ENCODE results near the gene ZHX3.

ZHX3 gene

DNA sequence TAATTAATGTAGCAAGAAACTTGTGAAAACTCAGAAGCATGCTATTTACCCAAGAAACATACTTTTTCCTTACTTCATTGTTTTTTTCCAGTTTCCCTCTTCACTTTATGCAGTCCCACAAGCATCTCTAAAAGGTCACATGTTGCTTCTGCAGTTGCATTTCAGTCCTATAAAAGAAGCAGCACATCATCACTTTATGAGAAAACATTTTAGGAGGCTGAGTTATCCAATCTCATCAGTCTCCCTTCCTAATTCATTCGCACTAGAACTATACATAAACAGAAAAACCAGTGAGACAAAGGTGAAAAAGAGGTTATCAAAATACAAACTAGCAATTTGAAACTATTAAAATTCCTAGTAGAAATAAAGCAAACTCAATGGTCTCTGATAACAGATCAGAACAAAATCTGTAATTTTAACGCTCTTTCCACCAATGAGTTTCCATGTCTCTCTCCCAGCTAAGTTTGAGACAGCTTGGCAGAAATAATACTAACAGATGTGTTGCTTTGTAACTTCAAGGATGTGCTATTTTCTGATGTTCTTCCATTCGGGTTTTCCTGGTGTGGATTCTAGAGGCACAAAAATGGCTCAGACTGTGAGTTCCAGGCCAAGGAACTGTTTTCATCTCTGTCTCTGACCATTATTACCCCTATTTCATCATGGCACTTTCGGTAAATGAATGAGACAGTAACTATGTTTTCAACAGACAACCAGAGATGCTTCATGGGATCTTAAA is 48.4 kb downstream of the ZHX3 start:
- no peaks in the 10 kb centered on the region for H3K27me3 ChIP-seq (replicated peaks in 2 of 5; ENCODE audit: control insufficient read depth in 4 of 5, insufficient read depth in 5 of 5, low read length in 4 of 5)
- DNase-seq: no peak
- no peak overlapping the region for H3K4me3 ChIP-seq (ENCODE audit: control insufficient read depth in 1 of 7, extremely low read depth in 1 of 7, insufficient read depth in 4 of 7, low read depth in 2 of 7, low read length in 6 of 7)
- H3K4me1 ChIP-seq (ENCODE audit: control extremely low read depth in 1 of 4, control insufficient read depth in 4 of 4, insufficient read depth in 4 of 4, low read length in 3 of 4): no peaks in the 10 kb centered on the region
- H3K9me3 ChIP-seq (ENCODE audit: control extremely low read depth in 1 of 5, control insufficient read depth in 4 of 5, insufficient read depth in 2 of 5, low read depth in 1 of 5, low read length in 4 of 5): no peaks in the 10 kb centered on the region
- ChIA-PET POLR2A (no interaction called here), CTCF (interaction anchor here (0.7 kb wide), 1 partner anchor 489 kb away, joined by 3 read pairs; no protein-coding TSS in a partner anchor)
- WGBS (ENCODE audit: insufficient coverage): 100% methylated on average over 2 of the region's 4 CpGs
- H3K27ac ChIP-seq (ENCODE audit: insufficient read depth in 1 of 2, low read depth in 1 of 2, low read length in 2 of 2, poor library complexity in 1 of 2, severe bottlenecking in 2 of 2): no peak overlapping the region
- peaks cover 0 to 9% (median 0%) of the 10 kb centered on the region in 4 experiments for H3K36me3 ChIP-seq (ENCODE audit: control insufficient read depth in 4 of 4, insufficient read depth in 4 of 4, low read length in 3 of 4)

DNA sequence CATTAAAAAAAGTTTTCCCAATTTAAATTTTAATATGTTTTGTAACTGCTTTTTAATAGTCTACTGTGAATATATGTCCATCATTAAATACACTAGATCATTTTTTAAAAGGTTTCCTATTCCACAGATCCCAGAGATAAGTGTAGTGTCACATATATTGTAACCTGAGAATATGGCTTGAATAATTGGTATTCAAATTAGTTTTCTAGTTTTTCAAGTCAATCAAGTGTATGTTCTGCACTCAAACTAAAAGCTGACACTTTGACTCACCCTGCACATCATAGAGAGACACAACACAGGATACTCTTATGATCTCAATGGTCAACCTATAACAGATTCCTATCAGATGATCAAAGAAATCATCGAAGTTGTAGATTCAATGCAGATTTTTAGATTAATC is 49.1 kb downstream of the ZHX3 start:
- no peaks in the 10 kb centered on the region for H3K27me3 ChIP-seq (replicated peaks in 2 of 5; ENCODE audit: control insufficient read depth in 4 of 5, insufficient read depth in 5 of 5, low read length in 4 of 5)
- no peak overlapping the region for H3K4me3 ChIP-seq (ENCODE audit: control insufficient read depth in 1 of 7, extremely low read depth in 1 of 7, insufficient read depth in 4 of 7, low read depth in 2 of 7, low read length in 6 of 7)
- H3K4me1 ChIP-seq (ENCODE audit: control extremely low read depth in 1 of 4, control insufficient read depth in 4 of 4, insufficient read depth in 4 of 4, low read length in 3 of 4): no peaks in the 10 kb centered on the region
- no peak for DNase-seq
- ChIA-PET CTCF (interaction anchor here (0.7 kb wide), 1 partner anchor 488 kb away, joined by 3 read pairs; no protein-coding TSS in a partner anchor), POLR2A (no interaction called here)
- no peak overlapping the region for H3K27ac ChIP-seq (ENCODE audit: insufficient read depth in 1 of 2, low read depth in 1 of 2, low read length in 2 of 2, poor library complexity in 1 of 2, severe bottlenecking in 2 of 2)
- H3K9me3 ChIP-seq (ENCODE audit: control extremely low read depth in 1 of 5, control insufficient read depth in 4 of 5, insufficient read depth in 2 of 5, low read depth in 1 of 5, low read length in 4 of 5): no peaks in the 10 kb centered on the region
- no CpG with 5 or more reads among the region's 1 CpG for WGBS (ENCODE audit: insufficient coverage)
- peaks cover 0 to 9% (median 0%) of the 10 kb centered on the region in 4 experiments for H3K36me3 ChIP-seq (ENCODE audit: control insufficient read depth in 4 of 4, insufficient read depth in 4 of 4, low read length in 3 of 4)

DNA sequence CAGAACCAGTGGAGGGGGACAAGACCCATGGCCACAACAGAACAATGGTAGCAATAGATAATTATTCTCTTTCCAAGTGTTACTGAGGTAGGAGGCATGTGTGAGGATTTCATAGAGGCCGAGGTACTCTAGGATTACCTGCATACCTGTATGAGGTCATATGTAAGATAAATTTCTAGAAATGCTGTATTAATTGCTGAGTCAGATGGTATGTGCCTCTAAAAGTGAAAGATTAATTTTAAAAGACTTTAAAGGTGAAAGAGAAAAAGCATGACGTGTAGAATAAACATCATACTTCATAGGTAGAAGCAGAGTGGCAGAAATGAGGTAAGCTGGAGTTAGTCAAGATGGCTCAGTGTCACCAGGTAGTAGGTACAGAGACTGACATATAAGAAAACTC is 51.6 kb downstream of the ZHX3 start:
- 100% methylated on average over 1 of the region's 2 CpGs for WGBS (ENCODE audit: insufficient coverage)
- Histone ChIP-seq H3K9me3 (ENCODE audit: control extremely low read depth in 1 of 5, control insufficient read depth in 4 of 5, insufficient read depth in 2 of 5, low read depth in 1 of 5, low read length in 4 of 5) (no peaks in the 10 kb centered on the region), H3K27me3 (replicated peaks in 2 of 5; ENCODE audit: control insufficient read depth in 4 of 5, insufficient read depth in 5 of 5, low read length in 4 of 5) (no peaks in the 10 kb centered on the region), H3K4me3 (ENCODE audit: control insufficient read depth in 1 of 7, extremely low read depth in 1 of 7, insufficient read depth in 4 of 7, low read depth in 2 of 7, low read length in 6 of 7) (no peak overlapping the region), H3K36me3 (ENCODE audit: control insufficient read depth in 4 of 4, insufficient read depth in 4 of 4, low read length in 3 of 4) (peaks cover 0 to 9% (median 0%) of the 10 kb centered on the region in 4 experiments), H3K27ac (ENCODE audit: insufficient read depth in 1 of 2, low read depth in 1 of 2, low read length in 2 of 2, poor library complexity in 1 of 2, severe bottlenecking in 2 of 2) (no peak overlapping the region), H3K4me1 (ENCODE audit: control extremely low read depth in 1 of 4, control insufficient read depth in 4 of 4, insufficient read depth in 4 of 4, low read length in 3 of 4) (no peaks in the 10 kb centered on the region)
- CTCF ChIA-PET: no interaction called here
- no peak for DNase-seq
- POLR2A ChIA-PET: no interaction called here

DNA sequence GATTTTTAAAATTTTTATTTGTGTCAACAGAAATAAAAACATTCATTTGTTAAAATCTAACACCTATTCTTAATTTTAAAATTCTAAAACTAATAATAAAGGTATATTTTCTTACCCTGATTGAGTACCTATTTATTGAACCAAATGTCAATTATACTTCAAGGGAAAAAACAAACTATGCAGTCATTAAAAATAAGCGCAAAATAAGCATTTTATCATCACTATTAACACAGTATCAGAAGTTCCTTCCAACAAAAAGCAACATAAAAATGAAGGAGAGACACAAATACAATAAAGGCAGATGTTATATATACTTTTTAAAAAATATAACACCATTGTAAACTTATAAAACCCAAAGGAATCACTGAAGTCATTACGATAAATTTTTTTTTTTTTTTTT is 52.7 kb downstream of the ZHX3 start:
- no peak for DNase-seq
- H3K4me1 ChIP-seq (ENCODE audit: control extremely low read depth in 1 of 4, control insufficient read depth in 4 of 4, insufficient read depth in 4 of 4, low read length in 3 of 4): no peaks in the 10 kb centered on the region
- ChIA-PET CTCF (no interaction called here), POLR2A (no interaction called here)
- no peaks in the 10 kb centered on the region for H3K27me3 ChIP-seq (replicated peaks in 2 of 5; ENCODE audit: control insufficient read depth in 4 of 5, insufficient read depth in 5 of 5, low read length in 4 of 5)
- no peak overlapping the region for H3K27ac ChIP-seq (ENCODE audit: insufficient read depth in 1 of 2, low read depth in 1 of 2, low read length in 2 of 2, poor library complexity in 1 of 2, severe bottlenecking in 2 of 2)
- peaks cover 0 to 9% (median 0%) of the 10 kb centered on the region in 4 experiments for H3K36me3 ChIP-seq (ENCODE audit: control insufficient read depth in 4 of 4, insufficient read depth in 4 of 4, low read length in 3 of 4)
- H3K9me3 ChIP-seq (ENCODE audit: control extremely low read depth in 1 of 5, control insufficient read depth in 4 of 5, insufficient read depth in 2 of 5, low read depth in 1 of 5, low read length in 4 of 5): no peaks in the 10 kb centered on the region
- 100% methylated on average over 1 of the region's 2 CpGs for WGBS (ENCODE audit: insufficient coverage)
- H3K4me3 ChIP-seq (ENCODE audit: control insufficient read depth in 1 of 7, extremely low read depth in 1 of 7, insufficient read depth in 4 of 7, low read depth in 2 of 7, low read length in 6 of 7): no peak overlapping the region

DNA sequence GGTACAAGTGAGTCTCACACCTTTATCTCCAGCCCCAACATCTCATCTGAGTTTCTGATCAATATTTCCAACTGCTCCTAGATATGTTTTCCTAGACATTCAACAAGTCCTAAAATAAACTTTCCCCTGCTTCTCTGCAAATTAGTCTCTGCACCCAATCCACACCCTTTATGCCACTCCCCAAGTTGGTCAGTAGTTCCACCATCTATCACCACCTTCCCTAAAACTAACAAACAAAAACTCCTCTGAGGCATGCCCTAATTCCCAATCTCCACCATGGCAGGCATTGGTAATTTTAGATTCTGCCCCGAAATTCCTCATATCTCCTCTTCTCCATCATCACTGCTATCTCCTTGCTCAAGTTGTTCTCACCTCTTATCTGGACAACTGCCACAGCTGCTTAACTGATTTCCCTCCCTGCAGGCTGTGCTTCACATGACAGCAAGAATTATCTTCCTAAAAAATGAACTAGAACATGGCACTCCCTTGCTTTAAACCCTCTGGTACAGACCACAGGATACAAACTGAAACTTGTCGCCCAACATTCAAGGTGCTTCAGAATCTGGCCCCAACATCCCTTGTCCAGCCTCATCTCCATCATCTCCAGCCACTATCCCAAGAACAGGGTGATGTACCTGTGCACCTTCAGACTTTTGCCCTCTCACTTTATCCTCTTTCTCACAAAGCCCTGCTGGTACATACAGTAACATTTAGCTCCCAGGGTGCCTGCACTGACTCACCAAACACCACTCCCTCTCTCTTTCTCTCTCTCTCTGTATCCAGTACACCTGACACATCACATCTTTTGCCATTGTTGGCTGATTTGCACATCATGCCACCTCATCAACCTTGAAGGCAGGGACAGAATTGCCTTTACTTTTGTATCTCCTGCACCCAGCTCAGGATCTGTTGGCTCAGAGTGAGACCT is 55.5 kb downstream of the ZHX3 start:
- Histone ChIP-seq H3K9me3 (ENCODE audit: control extremely low read depth in 1 of 5, control insufficient read depth in 4 of 5, insufficient read depth in 2 of 5, low read depth in 1 of 5, low read length in 4 of 5) (no peaks in the 10 kb centered on the region), H3K27me3 (replicated peaks in 2 of 5; ENCODE audit: control insufficient read depth in 4 of 5, insufficient read depth in 5 of 5, low read length in 4 of 5) (no peaks in the 10 kb centered on the region), H3K36me3 (ENCODE audit: control insufficient read depth in 4 of 4, insufficient read depth in 4 of 4, low read length in 3 of 4) (peaks cover 0 to 2% (median 0%) of the 10 kb centered on the region in 4 experiments), H3K27ac (ENCODE audit: insufficient read depth in 1 of 2, low read depth in 1 of 2, low read length in 2 of 2, poor library complexity in 1 of 2, severe bottlenecking in 2 of 2) (no peak overlapping the region), H3K4me3 (ENCODE audit: control insufficient read depth in 1 of 7, extremely low read depth in 1 of 7, insufficient read depth in 4 of 7, low read depth in 2 of 7, low read length in 6 of 7) (no peak overlapping the region), H3K4me1 (ENCODE audit: control extremely low read depth in 1 of 4, control insufficient read depth in 4 of 4, insufficient read depth in 4 of 4, low read length in 3 of 4) (no peaks in the 10 kb centered on the region)
- ChIA-PET CTCF (no interaction called here), POLR2A (no interaction called here)
- 55% methylated on average over 2 of the region's 2 CpGs for WGBS (ENCODE audit: insufficient coverage)
- peak in 2 of 3 donors; percentile 7 to 43 for DNase-seq

DNA sequence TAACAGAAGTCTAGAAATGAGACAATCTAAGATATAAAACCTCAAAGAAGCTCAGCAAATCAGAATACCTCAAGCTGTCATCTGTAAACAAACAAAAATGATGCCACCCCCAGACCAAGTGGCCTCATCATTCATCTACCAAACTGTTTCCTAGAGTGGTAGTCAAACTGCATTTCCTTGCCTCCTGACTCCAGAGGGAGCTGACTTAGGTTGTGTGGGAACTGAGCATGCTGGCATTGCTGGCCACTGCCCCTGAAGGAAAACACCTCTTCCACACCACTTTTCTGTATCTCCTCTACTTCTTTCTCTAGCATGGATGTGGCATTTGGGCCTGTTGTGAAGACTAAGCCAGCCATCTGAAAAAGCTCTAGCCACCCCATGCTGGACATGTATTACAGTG is 56.3 kb downstream of the ZHX3 start:
- CTCF ChIA-PET: interaction anchor here (0.7 kb wide), 1 partner anchor 30 kb away, joined by 3 read pairs; no protein-coding TSS in a partner anchor
- H3K27ac ChIP-seq (ENCODE audit: insufficient read depth in 1 of 2, low read depth in 1 of 2, low read length in 2 of 2, poor library complexity in 1 of 2, severe bottlenecking in 2 of 2): no peak overlapping the region

DNA sequence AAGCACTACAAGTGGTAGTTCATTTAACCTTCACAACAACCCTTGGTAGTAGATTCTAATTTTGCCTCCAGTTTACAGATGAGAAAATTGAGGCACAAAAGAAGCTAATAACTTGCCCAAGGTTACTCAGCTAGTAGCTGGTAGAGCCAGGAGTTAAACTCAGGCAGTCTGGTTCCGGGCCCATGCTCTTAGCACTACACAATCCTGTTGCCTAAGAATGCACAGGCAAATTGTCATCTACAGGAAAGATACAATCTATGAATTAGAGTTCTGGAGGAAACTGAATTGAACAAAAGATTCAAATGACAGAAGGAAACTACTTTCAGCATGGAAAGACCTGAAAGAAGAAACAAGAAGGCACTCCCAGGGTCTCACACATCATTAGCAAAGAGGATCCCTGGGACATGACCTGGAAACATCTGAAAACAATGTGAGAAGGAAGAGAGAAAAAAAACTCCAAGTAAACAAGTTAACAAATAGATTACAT is 56.8 kb downstream of the ZHX3 start:
- ChIA-PET CTCF (interaction anchor here (0.7 to 1.0 kb wide), 2 partner anchors 30 to 34 kb away, joined by 3 read pairs; no protein-coding TSS in a partner anchor), POLR2A (no interaction called here)
- Histone ChIP-seq H3K27me3 (replicated peaks in 2 of 5; ENCODE audit: control insufficient read depth in 4 of 5, insufficient read depth in 5 of 5, low read length in 4 of 5) (no peaks in the 10 kb centered on the region), H3K9me3 (ENCODE audit: control extremely low read depth in 1 of 5, control insufficient read depth in 4 of 5, insufficient read depth in 2 of 5, low read depth in 1 of 5, low read length in 4 of 5) (no peaks in the 10 kb centered on the region), H3K4me1 (ENCODE audit: control extremely low read depth in 1 of 4, control insufficient read depth in 4 of 4, insufficient read depth in 4 of 4, low read length in 3 of 4) (no peaks in the 10 kb centered on the region), H3K27ac (ENCODE audit: insufficient read depth in 1 of 2, low read depth in 1 of 2, low read length in 2 of 2, poor library complexity in 1 of 2, severe bottlenecking in 2 of 2) (no peak overlapping the region), H3K4me3 (ENCODE audit: control insufficient read depth in 1 of 7, extremely low read depth in 1 of 7, insufficient read depth in 4 of 7, low read depth in 2 of 7, low read length in 6 of 7) (no peak overlapping the region), H3K36me3 (ENCODE audit: control insufficient read depth in 4 of 4, insufficient read depth in 4 of 4, low read length in 3 of 4) (no peaks in the 10 kb centered on the region)
- WGBS (ENCODE audit: insufficient coverage): no CpG with 5 or more reads among the region's 1 CpG
- DNase-seq: no peak

More for the DNA sequence above, 56.3 kb downstream of the ZHX3 start:
- H3K27me3 ChIP-seq (replicated peaks in 2 of 5; ENCODE audit: control insufficient read depth in 4 of 5, insufficient read depth in 5 of 5, low read length in 4 of 5): no peaks in the 10 kb centered on the region
- H3K9me3 ChIP-seq (ENCODE audit: control extremely low read depth in 1 of 5, control insufficient read depth in 4 of 5, insufficient read depth in 2 of 5, low read depth in 1 of 5, low read length in 4 of 5): no peaks in the 10 kb centered on the region
- H3K4me3 ChIP-seq (ENCODE audit: control insufficient read depth in 1 of 7, extremely low read depth in 1 of 7, insufficient read depth in 4 of 7, low read depth in 2 of 7, low read length in 6 of 7): no peak overlapping the region
- no peak for DNase-seq
- no peaks in the 10 kb centered on the region for H3K36me3 ChIP-seq (ENCODE audit: control insufficient read depth in 4 of 4, insufficient read depth in 4 of 4, low read length in 3 of 4)
- POLR2A ChIA-PET: no interaction called here
- H3K4me1 ChIP-seq (ENCODE audit: control extremely low read depth in 1 of 4, control insufficient read depth in 4 of 4, insufficient read depth in 4 of 4, low read length in 3 of 4): no peaks in the 10 kb centered on the region
